Stimulated activated CD8-positive, alpha-beta memory T cell treated with anti-CD3 and anti-CD28 coated beads, Interleukin-15, amount 100 ng/mL, for 48 hours (primary cell): ENCODE measurements around the gene BMP8A.

ENCODE experiments used
- DNase-seq, 2 donors: peaks; one replicate each; pipeline ENCODE4 v3.0.0-alpha.2; 2020; ENCODE audit warnings: low read depth in 2 of 2

The BMP8A gene

GRCh38 chr1:39571178-39571483, 79.7 kb downstream of the BMP8A start:
- no peak for DNase-seq

- no peak for DNase-seq
Measured at GRCh38 chr1:39572379-39573096, 81.1 kb downstream of the BMP8A start.

GRCh38 chr1:39573097-39573465, 81.6 kb downstream of the BMP8A start:
- DNase-seq, result no peak

GRCh38 chr1:39573736-39574624, 82.5 kb downstream of the BMP8A start:
- no peak for DNase-seq

- DNase-seq, result no peak
Measured at GRCh38 chr1:39574646-39575045, 83.2 kb downstream of the BMP8A start.
